ENCODE measurements around the gene HMX3. TPM values are rescaled to one million over a fixed set of nuclear protein-coding genes. Genes with fewer than 3 reads are reported as not detected.
A peak's percentile ranks its signal among the peaks of the same experiment; 100 is the strongest.

Gene HMX3
- total RNA-seq, 1 experiment from 2014 or later = not detected

DNA sequence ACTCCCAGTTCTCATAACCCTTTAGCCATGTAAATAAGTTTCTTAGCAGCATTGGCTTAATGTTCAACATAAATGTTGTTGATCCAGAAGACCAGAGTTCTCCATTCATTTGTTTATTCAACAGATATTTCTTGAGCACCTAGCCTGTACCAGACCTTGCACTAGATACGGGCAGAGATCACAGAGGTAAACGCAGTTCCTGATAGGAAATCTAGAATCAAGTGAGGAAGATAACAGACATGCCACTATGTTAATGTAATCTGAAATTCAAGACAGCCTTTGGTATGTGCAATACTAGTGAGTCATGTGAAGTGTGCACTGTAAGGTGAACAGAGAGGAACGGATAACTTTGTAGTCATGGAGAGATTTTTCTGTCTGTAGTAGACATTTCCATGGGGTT lies 21.4 kb downstream of the HMX3 start:
- Histone ChIP-seq H4K91ac (ENCODE audit: insufficient read length, low read depth, low read length) (no peak overlapping the region), H2BK12ac (ENCODE audit: insufficient read length, low read depth, low read length) (no peak overlapping the region), H3K4ac (ENCODE audit: low read depth, low read length) (no peak overlapping the region), H2AK5ac (ENCODE audit: insufficient read length, low read length) (no peak overlapping the region), H3K18ac (ENCODE audit: insufficient read length, low read depth, low read length) (no peak overlapping the region), H4K20me1 (ENCODE audit: control insufficient read depth, insufficient read depth, insufficient read length) (no peaks in the 10 kb centered on the region), H3K4me1 (ENCODE audit: insufficient read depth, low read length) (peaks cover 6% of the 10 kb centered on the region; the same call in 1 of the 2 replicates), H3K9ac (ENCODE audit: extremely low read depth, insufficient read length, low read length) (no peak overlapping the region), H3K9me3 (ENCODE audit: control insufficient read depth, low read depth, low read length) (no peaks in the 10 kb centered on the region), H4K8ac (replicated peaks; ENCODE audit: insufficient read length, low read depth, low read length) (no peak overlapping the region), H3K27me3 (ENCODE audit: insufficient read depth, low read length) (no peaks in the 10 kb centered on the region), H2BK5ac (ENCODE audit: insufficient read length, low read length) (no peak overlapping the region), H2BK15ac (ENCODE audit: low read depth, low read length) (no peak overlapping the region), H3K56ac (ENCODE audit: insufficient read length, low read depth, low read length) (no peak overlapping the region), H3K79me2 (ENCODE audit: insufficient read depth, low read length) (peaks cover 24% of the 10 kb centered on the region; the same call in 1 of the 2 replicates), H3T11ph (ENCODE audit: low read length) (no peak overlapping the region), H3K79me1 (ENCODE audit: insufficient read depth, low read depth, low read length, poor library complexity, severe bottlenecking) (peaks cover 4% of the 10 kb centered on the region), H3K23ac (ENCODE audit: insufficient read length, low read depth, low read length) (no peak overlapping the region), H2BK120ac (ENCODE audit: low read depth, low read length, poor library complexity, severe bottlenecking) (no peak overlapping the region), H3K4me2 (ENCODE audit: insufficient read depth, insufficient read length, low read length) (peak overlapping the region; percentile 39), H4K5ac (ENCODE audit: insufficient read length, low read depth, low read length) (no peak overlapping the region), H2BK20ac (ENCODE audit: low read depth, low read length, poor library complexity, severe bottlenecking) (no peak overlapping the region), H3K27ac (ENCODE audit: insufficient read length, low read depth, low read length) (no peak overlapping the region), H3K23me2 (ENCODE audit: insufficient read length, low read depth, low read length, poor library complexity, severe bottlenecking) (peaks cover 6% of the 10 kb centered on the region), H2AFZ (ENCODE audit: low read length) (no peak overlapping the region), H3K14ac (ENCODE audit: insufficient read depth, low read length) (no peak overlapping the region)
- peak overlapping the region in 1 of 2 experiments; percentile 100; a peak in 3 of 5 replicates for H3K4me3 Mint-ChIP-seq
- TF ChIP-seq, protein P1, sequence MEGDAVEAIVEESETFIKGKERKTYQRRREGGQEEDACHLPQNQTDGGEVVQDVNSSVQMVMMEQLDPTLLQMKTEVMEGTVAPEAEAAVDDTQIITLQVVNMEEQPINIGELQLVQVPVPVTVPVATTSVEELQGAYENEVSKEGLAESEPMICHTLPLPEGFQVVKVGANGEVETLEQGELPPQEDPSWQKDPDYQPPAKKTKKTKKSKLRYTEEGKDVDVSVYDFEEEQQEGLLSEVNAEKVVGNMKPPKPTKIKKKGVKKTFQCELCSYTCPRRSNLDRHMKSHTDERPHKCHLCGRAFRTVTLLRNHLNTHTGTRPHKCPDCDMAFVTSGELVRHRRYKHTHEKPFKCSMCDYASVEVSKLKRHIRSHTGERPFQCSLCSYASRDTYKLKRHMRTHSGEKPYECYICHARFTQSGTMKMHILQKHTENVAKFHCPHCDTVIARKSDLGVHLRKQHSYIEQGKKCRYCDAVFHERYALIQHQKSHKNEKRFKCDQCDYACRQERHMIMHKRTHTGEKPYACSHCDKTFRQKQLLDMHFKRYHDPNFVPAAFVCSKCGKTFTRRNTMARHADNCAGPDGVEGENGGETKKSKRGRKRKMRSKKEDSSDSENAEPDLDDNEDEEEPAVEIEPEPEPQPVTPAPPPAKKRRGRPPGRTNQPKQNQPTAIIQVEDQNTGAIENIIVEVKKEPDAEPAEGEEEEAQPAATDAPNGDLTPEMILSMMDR (conservative IDR thresholded peaks at IDR 0.05) = no peak
- WGBS (ENCODE audit: extremely low coverage, insufficient read length, low lambda C conversion rate) = no CpG with 5 or more reads among the region's 3 CpGs
- H3K9me3 Mint-ChIP-seq = no peaks in the 10 kb centered on the region; a peak in 1 of 5 replicates
- H3K27me3 Mint-ChIP-seq (ENCODE audit: low read depth) = peaks cover 16% of the 10 kb centered on the region
- no peak overlapping the region for H3K27ac Mint-ChIP-seq
- no peak for DNase-seq
- H3K4me1 Mint-ChIP-seq = peaks cover 38 to 46% of the 10 kb centered on the region in 2 experiments
- H3K36me3 Mint-ChIP-seq (ENCODE audit: insufficient read depth in 1 of 3, low read depth in 3 of 3) = peaks cover 49 to 69% (median 69%) of the 10 kb centered on the region in 3 experiments
